Mesendoderm (in vitro differentiated cells): ENCODE measurements around the gene ZDHHC8.

Source experiments
- DNase-seq: peaks from one replicate; pipeline ENCODE4 v3.0.0; 2013
- H2AK5ac ChIP-seq: 2 replicates; pipeline ENCODE4 v1.6.1; 2013; ENCODE audit warnings: low read length, inconsistent platforms
- H2BK120ac ChIP-seq: 2 replicates; pipeline ENCODE4 v1.6.1; 2013; ENCODE audit warnings: low read depth, mild to moderate bottlenecking, low read length, moderate library complexity, mixed read lengths
- H2BK15ac ChIP-seq: replicated peaks from 2 replicates; pipeline ENCODE4 v1.6.1; 2013; ENCODE audit warnings: low read depth, mild to moderate bottlenecking, moderate library complexity
- H2BK5ac ChIP-seq: 2 replicates; pipeline ENCODE4 v1.6.1; 2013; ENCODE audit warnings: low read length, inconsistent platforms
- H3K18ac ChIP-seq: 2 replicates; pipeline ENCODE4 v1.6.1; 2013; ENCODE audit warnings: mild to moderate bottlenecking, low read length, mixed read lengths
- H3K23ac ChIP-seq: one replicate; pipeline ENCODE4 v1.6.1; 2013; ENCODE audit warnings: low read length
- H3K27ac ChIP-seq: 2 replicates; pipeline ENCODE4 v1.5.1; 2013; ENCODE audit warnings: low read depth, mild to moderate bottlenecking, inconsistent platforms, low read length, moderate library complexity
- H3K27me3 ChIP-seq: 2 replicates; pipeline ENCODE4 v1.6.1; 2013; ENCODE audit warnings: low read length, control low read depth, mild to moderate bottlenecking, inconsistent platforms; ENCODE audit not compliant: insufficient read depth, poor library complexity
- H3K36me3 ChIP-seq: 2 replicates; pipeline ENCODE4 v1.6.1; 2013; ENCODE audit warnings: low read length, inconsistent platforms; ENCODE audit not compliant: control insufficient read depth, insufficient read depth
- H3K4ac ChIP-seq: one replicate; pipeline ENCODE4 v1.6.1; 2013; ENCODE audit warnings: low read depth, mild to moderate bottlenecking, low read length, moderate library complexity
- H3K4me1 ChIP-seq: 2 replicates; pipeline ENCODE4 v1.6.1; 2013; ENCODE audit warnings: low read depth, low read length, inconsistent platforms; ENCODE audit not compliant: control insufficient read depth
- H3K4me2 ChIP-seq: 2 replicates; pipeline ENCODE4 v1.6.1; 2013; ENCODE audit warnings: low read length
- H3K4me3 ChIP-seq: 2 replicates; pipeline ENCODE4 v1.5.1; 2013; ENCODE audit warnings: mild to moderate bottlenecking, low read length
- H3K56ac ChIP-seq: one replicate; pipeline ENCODE4 v1.6.1; 2013; ENCODE audit warnings: low read length
- H3K79me1 ChIP-seq: 2 replicates; pipeline ENCODE4 v1.6.1; 2013; ENCODE audit warnings: low read length, inconsistent platforms
- H3K79me2 ChIP-seq: 2 replicates; pipeline ENCODE4 v1.6.1; 2013; ENCODE audit warnings: mild to moderate bottlenecking, low read length; ENCODE audit not compliant: control insufficient read depth, insufficient read depth
- H3K9ac ChIP-seq: 2 replicates; pipeline ENCODE4 v1.6.1; 2013; ENCODE audit warnings: low read length, inconsistent platforms
- H4K5ac ChIP-seq: one replicate; pipeline ENCODE4 v1.6.1; 2013; ENCODE audit warnings: low read length
- H4K8ac ChIP-seq: one replicate; pipeline ENCODE4 v1.6.1; 2013; ENCODE audit warnings: low read depth, mild to moderate bottlenecking, control low read depth, low read length, moderate library complexity
- WGBS: extraction: QIAGEN DNeasy Blood & Tissue Kit; methylation state at CpG from one replicate; pipeline ENCODE4 v1.1.7; 2013; ENCODE audit warnings: low lambda C conversion rate, missing lambda C conversion rate; ENCODE audit not compliant: insufficient coverage; ENCODE audit errors: extremely low coverage; 5-methylcytosine and 5-hydroxymethylcytosine counted together

The ZDHHC8 gene

GRCh38 chr22:20111689-20112622, 19.6 kb upstream of the ZDHHC8 start:
- H3K4me2 ChIP-seq: no peak overlapping the region
- no peak overlapping the region for H4K5ac ChIP-seq
- H3K4ac ChIP-seq: no peak overlapping the region
- DNase-seq: no peak
- no peak overlapping the region for H3K23ac ChIP-seq
- H4K8ac ChIP-seq: no peak overlapping the region
- peaks cover 14% of the 10 kb centered on the region for H3K79me2 ChIP-seq
- peaks cover 28% of the 10 kb centered on the region for H3K36me3 ChIP-seq
- H2BK120ac ChIP-seq: no peak overlapping the region
- no peak overlapping the region for H2BK5ac ChIP-seq
- no peak overlapping the region for H2AK5ac ChIP-seq
- WGBS: no CpG with 5 or more reads among the region's 7 CpGs
- no peak overlapping the region for H3K18ac ChIP-seq
- no peaks in the 10 kb centered on the region for H3K4me1 ChIP-seq
- H3K56ac ChIP-seq: no peak overlapping the region
- H3K79me1 ChIP-seq: peaks cover 11% of the 10 kb centered on the region
- H3K4me3 ChIP-seq: no peak overlapping the region
- H2BK15ac ChIP-seq: no peak overlapping the region
- no peak overlapping the region for H3K9ac ChIP-seq
- no peak overlapping the region for H3K27ac ChIP-seq
- H3K27me3 ChIP-seq: no peaks in the 10 kb centered on the region

GRCh38 chr22:20112623-20113511, 18.7 kb upstream of the ZDHHC8 start:
- Histone ChIP-seq H2AK5ac (no peak overlapping the region), H3K56ac (no peak overlapping the region), H3K18ac (no peak overlapping the region), H3K23ac (no peak overlapping the region), H3K4me1 (no peaks in the 10 kb centered on the region), H3K4me2 (no peak overlapping the region), H2BK5ac (no peak overlapping the region), H3K4me3 (no peak overlapping the region), H2BK120ac (no peak overlapping the region), H3K27me3 (no peaks in the 10 kb centered on the region), H3K9ac (no peak overlapping the region), H4K8ac (no peak overlapping the region), H2BK15ac (no peak overlapping the region), H4K5ac (no peak overlapping the region), H3K4ac (no peak overlapping the region), H3K79me2 (peaks cover 17% of the 10 kb centered on the region), H3K36me3 (peaks cover 24% of the 10 kb centered on the region), H3K79me1 (peaks cover 11% of the 10 kb centered on the region), H3K27ac (no peak overlapping the region)
- WGBS: no CpG with 5 or more reads among the region's 26 CpGs
- no peak for DNase-seq

GRCh38 chr22:20113551-20114310, 17.9 kb upstream of the ZDHHC8 start:
- no peak overlapping the region for H3K23ac ChIP-seq
- H3K56ac ChIP-seq: no peak overlapping the region
- no peak overlapping the region for H3K9ac ChIP-seq
- no peaks in the 10 kb centered on the region for H3K27me3 ChIP-seq
- DNase-seq: no peak
- no peak overlapping the region for H2BK5ac ChIP-seq
- peaks cover 11% of the 10 kb centered on the region for H3K79me1 ChIP-seq
- H3K27ac ChIP-seq: no peak overlapping the region
- no peak overlapping the region for H2BK120ac ChIP-seq
- H4K8ac ChIP-seq: no peak overlapping the region
- WGBS: no CpG with 5 or more reads among the region's 19 CpGs
- H3K4me1 ChIP-seq: peaks cover 1% of the 10 kb centered on the region
- no peak overlapping the region for H3K4me2 ChIP-seq
- no peak overlapping the region for H2BK15ac ChIP-seq
- no peak overlapping the region for H3K4me3 ChIP-seq
- H3K36me3 ChIP-seq: peaks cover 24% of the 10 kb centered on the region
- H2AK5ac ChIP-seq: no peak overlapping the region
- H3K4ac ChIP-seq: no peak overlapping the region
- no peak overlapping the region for H3K18ac ChIP-seq
- no peak overlapping the region for H4K5ac ChIP-seq
- H3K79me2 ChIP-seq: peaks cover 26% of the 10 kb centered on the region

DNA sequence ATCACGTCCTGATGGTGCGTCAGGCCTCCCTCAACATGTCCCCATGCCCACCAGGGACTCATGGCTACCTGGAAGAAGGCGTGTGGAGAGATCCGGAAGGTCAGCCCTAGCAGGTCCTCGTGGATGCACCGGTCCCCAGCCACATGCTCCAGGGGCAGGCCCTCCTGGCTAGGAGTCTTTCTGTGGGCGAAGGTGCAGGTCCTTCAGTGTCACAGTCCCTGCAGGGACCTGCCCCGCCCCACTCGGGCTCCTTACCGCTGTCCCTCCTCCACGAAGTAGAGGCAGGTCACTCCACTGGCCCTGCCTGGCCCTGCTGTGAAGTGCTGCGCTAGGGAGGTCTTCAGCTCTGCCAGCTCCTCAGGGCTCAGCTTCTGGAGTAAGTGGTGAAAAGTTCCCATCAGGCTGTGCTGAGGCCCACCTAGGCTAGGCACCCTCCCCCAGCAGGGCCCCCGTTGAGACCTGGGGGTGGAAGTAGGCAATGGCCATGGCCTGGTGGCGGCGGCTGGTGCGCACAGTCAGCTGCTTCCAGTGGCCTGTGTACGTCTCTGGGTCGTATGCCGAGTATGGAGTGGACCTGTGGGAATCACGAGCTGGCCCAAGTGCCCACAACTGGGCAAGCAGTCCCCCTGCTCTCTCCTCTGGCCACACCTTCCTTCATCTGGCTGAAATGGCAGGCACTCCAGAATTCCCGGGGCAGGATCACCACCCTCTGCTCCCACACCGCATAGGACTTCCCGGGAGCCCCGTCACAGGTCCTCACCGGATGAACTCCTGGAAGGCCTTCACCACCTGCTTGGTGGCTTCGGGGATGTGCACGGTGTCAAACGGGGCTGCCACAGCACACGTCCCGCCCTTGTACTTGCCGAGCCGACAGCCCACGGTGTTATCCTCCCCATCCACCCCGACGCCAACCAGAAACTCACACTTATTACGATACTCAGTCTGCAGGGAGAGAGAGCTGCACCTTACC, 16.8 kb upstream of the ZDHHC8 start:
- Histone ChIP-seq H3K27me3 (no peaks in the 10 kb centered on the region), H3K23ac (no peak overlapping the region), H3K4me1 (peaks cover 2% of the 10 kb centered on the region), H3K56ac (no peak overlapping the region), H3K79me1 (peaks cover 13% of the 10 kb centered on the region), H3K9ac (no peak overlapping the region), H2BK15ac (no peak overlapping the region), H3K79me2 (peaks cover 36% of the 10 kb centered on the region), H4K5ac (no peak overlapping the region), H4K8ac (no peak overlapping the region), H2BK120ac (no peak overlapping the region), H2AK5ac (no peak overlapping the region), H3K27ac (no peak overlapping the region), H3K4me2 (no peak overlapping the region), H3K18ac (no peak overlapping the region), H3K4me3 (no peak overlapping the region), H2BK5ac (no peak overlapping the region), H3K36me3 (peaks cover 25% of the 10 kb centered on the region), H3K4ac (no peak overlapping the region)
- no CpG with 5 or more reads among the region's 36 CpGs for WGBS
- no peak for DNase-seq
